AG04450 (cell line): ENCODE data around the gene TIGD4. TPM values are rescaled to one million over a fixed set of nuclear protein-coding genes. Genes with fewer than 3 reads are reported as not detected.

Source experiments
- CTCF ChIA-PET: fragments of 300-600, 350-600 bp; formaldehyde crosslinking; extraction: SDS; loops from one replicate; lab custom pipeline; 2022; ENCODE audit warnings: antibody characterized with exemption, inconsistent platforms; lab: Charles Lee
- POLR2A ChIA-PET: fragments of 350-600 bp; formaldehyde crosslinking; extraction: SDS; loops from one replicate; lab custom pipeline; 2021; ENCODE audit warnings: antibody characterized with exemption, inconsistent platforms; lab: Yijun Ruan, JAX
- DNase-seq: peaks from one replicate; pipeline ENCODE4 v3.0.0-alpha.2; 2011; ENCODE audit warnings: low read depth, low spot score
- H3K27ac ChIP-seq: one replicate; pipeline ENCODE4 v1.5.1; 2012; ENCODE audit warnings: low read depth, low read length, control low read depth
- H3K27me3 ChIP-seq: one replicate; pipeline ENCODE4 v1.6.0; 2012; ENCODE audit warnings: low read length; ENCODE audit not compliant: control insufficient read depth, insufficient read depth
- H3K4me3 ChIP-seq: 2 replicates; pipeline ENCODE4 v1.5.1; 2011; ENCODE audit warnings: mild to moderate bottlenecking, low read depth, low read length, control low read depth
- H3K9me3 ChIP-seq: 2 replicates; pipeline ENCODE4 v1.5.1; 2012; ENCODE audit warnings: low read length; ENCODE audit not compliant: control insufficient read depth, insufficient read depth
- polyA plus RNA-seq: library from polyadenylated mRNA; depleted of rRNA; stranded (reverse); fragments of >200 nt; gene quantifications from 2 replicates; pipeline ENCODE4 v1.2.3, GENCODE V29; 2011
- TF ChIP-seq, protein P1 (sequence below): IDR thresholded peaks from 2 replicates; pipeline ENCODE4 v1.5.1; 2011; ENCODE audit warnings: low read depth, low read length, control low read depth, inconsistent platforms

Gene TIGD4
- polyA plus RNA-seq, 1 experiment, result not detected

DNA sequence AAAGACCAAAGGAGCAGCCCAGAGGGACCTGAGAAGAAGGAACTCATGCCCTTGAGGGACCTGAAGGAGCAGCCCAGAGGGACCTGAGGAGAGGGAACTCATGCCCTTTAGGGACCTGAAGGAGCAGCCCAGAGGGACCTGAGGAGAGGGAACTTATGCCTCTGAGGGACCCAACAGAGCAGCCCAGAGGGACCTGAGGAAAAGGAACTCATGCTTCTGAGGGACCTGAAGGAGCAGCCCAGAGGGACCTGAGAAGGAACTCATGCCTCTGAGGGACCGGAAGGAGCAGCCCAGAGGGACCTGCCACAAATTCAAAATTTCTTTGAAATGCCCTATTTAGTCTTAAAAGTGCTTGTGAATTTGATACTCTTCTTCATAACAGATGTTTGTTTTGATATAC, 51.2 kb downstream of the TIGD4 start:
- POLR2A ChIA-PET, result no interaction called here
- CTCF ChIA-PET, result no interaction called here
- Histone ChIP-seq H3K4me3 (no peak overlapping the region), H3K9me3 (no peaks in the 10 kb centered on the region), H3K27ac (no peak overlapping the region), H3K27me3 (peaks cover 3% of the 10 kb centered on the region)
- TF ChIP-seq, protein P1, sequence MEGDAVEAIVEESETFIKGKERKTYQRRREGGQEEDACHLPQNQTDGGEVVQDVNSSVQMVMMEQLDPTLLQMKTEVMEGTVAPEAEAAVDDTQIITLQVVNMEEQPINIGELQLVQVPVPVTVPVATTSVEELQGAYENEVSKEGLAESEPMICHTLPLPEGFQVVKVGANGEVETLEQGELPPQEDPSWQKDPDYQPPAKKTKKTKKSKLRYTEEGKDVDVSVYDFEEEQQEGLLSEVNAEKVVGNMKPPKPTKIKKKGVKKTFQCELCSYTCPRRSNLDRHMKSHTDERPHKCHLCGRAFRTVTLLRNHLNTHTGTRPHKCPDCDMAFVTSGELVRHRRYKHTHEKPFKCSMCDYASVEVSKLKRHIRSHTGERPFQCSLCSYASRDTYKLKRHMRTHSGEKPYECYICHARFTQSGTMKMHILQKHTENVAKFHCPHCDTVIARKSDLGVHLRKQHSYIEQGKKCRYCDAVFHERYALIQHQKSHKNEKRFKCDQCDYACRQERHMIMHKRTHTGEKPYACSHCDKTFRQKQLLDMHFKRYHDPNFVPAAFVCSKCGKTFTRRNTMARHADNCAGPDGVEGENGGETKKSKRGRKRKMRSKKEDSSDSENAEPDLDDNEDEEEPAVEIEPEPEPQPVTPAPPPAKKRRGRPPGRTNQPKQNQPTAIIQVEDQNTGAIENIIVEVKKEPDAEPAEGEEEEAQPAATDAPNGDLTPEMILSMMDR, result no peak
- no peak for DNase-seq

DNA sequence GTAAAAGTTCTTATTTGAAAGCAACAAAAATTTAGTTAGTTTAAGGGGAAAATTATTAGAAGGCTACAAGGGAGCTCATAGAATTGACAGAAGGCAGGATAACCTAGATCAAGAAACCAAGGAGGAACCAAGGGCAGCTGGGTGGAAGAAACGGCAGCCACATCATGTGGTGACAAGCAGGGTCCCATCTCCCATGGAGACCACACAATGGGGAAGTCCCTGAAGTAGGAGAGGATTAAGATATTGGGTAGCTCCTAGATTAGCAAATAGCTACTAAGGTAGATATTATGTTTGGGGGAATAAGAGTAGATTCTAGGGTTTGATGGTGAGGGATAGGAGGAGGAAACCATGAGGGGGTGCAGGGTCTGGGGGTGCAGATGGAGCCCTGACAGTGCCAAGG, 51.7 kb downstream of the TIGD4 start:
- POLR2A ChIA-PET, result no interaction called here
- TF ChIP-seq, protein P1, result no peak
- CTCF ChIA-PET, result interaction anchor here (0.6 kb wide), 1 partner anchor 270 kb away, joined by 5 read pairs; no protein-coding TSS in a partner anchor
- Histone ChIP-seq H3K27me3 (peaks cover 3% of the 10 kb centered on the region), H3K4me3 (no peak overlapping the region), H3K9me3 (no peaks in the 10 kb centered on the region), H3K27ac (no peak overlapping the region)
- no peak for DNase-seq

DNA sequence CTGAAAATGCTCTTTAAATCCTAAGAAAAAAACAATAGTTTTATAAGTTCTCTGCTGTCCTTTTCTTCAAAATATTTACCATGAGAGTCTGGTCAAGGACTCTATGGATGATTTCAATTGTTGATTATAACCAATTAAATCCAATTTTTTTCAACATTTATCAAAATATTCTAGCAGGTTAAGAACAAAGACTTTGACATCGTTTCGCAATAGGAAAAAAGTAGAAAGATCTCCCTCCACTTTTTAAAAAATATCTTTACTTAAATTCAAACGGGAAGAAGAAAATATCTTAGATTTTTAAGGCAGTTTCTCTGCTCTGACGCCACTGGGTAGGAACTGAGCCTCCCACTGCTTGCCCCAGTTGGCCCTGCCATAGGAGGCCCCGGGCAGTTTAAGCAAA, 55.0 kb downstream of the TIGD4 start:
- Histone ChIP-seq H3K27me3 (peaks cover 7% of the 10 kb centered on the region), H3K4me3 (no peak overlapping the region), H3K9me3 (no peaks in the 10 kb centered on the region), H3K27ac (no peak overlapping the region)
- TF ChIP-seq, protein P1, result no peak
- ChIA-PET POLR2A (no interaction called here), CTCF (no interaction called here)
- DNase-seq, result no peak

DNA sequence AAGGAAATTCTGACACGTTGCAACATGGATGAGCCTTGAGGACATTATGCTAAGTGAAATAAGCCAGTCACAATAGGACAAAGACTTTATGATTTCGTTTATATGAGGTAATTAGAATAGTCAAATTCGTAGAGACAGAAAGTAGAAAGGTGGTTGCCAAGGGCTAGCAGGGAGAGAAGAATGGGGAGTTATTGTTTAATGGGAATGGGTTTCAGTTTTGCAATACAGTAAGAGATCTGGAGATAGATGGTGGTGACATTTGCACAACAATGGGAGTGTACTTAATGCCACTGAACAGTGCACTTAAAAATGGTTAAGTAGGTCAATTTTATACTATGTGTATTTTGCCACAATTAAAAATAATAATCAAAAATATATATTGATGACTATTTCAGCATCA, 56.3 kb downstream of the TIGD4 start:
- H3K4me3 ChIP-seq, result no peak overlapping the region
- ChIA-PET POLR2A (no interaction called here), CTCF (no interaction called here)
- peaks cover 10% of the 10 kb centered on the region for H3K27me3 ChIP-seq
- H3K27ac ChIP-seq, result no peak overlapping the region
- H3K9me3 ChIP-seq, result no peaks in the 10 kb centered on the region
- TF ChIP-seq, protein P1, result no peak
- DNase-seq, result no peak

DNA sequence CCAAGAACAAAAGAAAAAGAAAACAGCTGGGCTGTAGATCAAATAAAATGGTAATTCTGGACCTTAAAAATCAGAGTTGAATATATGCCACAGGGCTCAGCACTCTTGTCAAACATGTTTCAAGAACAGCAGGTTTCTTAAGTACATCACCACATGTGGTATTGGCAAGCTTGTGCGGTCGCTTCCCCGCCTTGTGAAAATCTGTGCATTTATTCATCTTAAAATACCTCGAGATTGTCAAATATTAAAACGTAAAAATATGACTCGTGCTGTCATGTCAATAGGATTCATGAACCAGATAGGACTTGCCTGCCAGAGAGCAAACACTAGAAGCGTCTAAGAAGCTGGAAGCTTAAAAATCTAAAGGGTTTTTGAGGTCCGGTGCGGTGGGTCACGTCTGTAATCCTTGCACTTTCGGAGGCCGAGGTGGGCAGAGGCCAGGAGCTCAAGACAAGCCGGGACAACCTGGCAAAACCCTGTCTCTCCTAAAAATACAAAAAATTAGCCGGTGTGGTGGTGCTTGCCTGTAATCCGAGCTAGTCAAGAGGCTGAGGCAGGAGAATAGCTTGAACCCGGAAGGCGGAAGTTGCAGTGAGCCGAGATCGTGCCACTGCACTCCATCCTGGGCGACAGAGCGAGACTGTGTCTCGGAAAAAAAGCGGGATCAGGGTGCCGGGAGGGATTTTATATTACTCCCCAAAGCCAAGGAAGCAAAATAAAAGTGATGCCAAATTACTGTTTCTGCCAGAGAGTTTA, 59.6 kb downstream of the TIGD4 start:
- TF ChIP-seq, protein P1, result no peak
- Histone ChIP-seq H3K27me3 (peaks cover 8% of the 10 kb centered on the region), H3K4me3 (no peak overlapping the region), H3K27ac (no peak overlapping the region), H3K9me3 (no peaks in the 10 kb centered on the region; the same call in 1 of the 2 replicates)
- ChIA-PET CTCF (interaction anchor here (1.1 kb wide), 1 partner anchor 265 kb away, joined by 3 read pairs; no protein-coding TSS in a partner anchor), POLR2A (no interaction called here)
- no peak for DNase-seq
